22Rv1 (cell line): Measurements from ENCODE around the gene ZBTB40.

ENCODE experiments used
- ZFX ChIP-seq: fragments of 450-650 bp; IDR thresholded peaks from 2 replicates; pipeline ENCODE4 v1.6.1; 2017; ENCODE audit warnings: antibody characterized with exemption, borderline replicate concordance
- TF ChIP-seq, protein P1 (sequence below): fragments of 450-650 bp; IDR thresholded peaks from 2 replicates; pipeline ENCODE4 v1.5.1; 2017; ENCODE audit warnings: mild to moderate bottlenecking

DNA sequence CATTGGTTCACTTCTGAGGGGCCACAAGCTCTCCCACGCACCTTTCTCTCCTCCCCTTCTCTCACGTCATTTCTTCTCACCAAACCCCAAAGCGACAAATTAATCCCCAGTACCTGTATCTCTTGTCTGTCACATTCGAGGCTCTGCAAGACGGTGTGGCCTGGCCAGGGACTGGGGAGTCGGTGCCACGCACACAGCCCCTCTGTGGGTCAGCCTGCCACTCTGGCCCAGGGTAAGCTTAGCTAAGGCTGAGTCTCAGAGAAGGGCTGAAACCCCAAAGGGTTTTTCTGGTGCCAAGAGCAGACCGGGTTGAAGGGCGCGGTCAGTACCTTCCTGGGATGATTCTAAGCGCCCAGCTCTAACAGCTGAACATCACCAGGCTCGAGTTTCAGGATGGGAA lies 34.2 kb upstream of the ZBTB40 start:
- TF ChIP-seq, protein P1, sequence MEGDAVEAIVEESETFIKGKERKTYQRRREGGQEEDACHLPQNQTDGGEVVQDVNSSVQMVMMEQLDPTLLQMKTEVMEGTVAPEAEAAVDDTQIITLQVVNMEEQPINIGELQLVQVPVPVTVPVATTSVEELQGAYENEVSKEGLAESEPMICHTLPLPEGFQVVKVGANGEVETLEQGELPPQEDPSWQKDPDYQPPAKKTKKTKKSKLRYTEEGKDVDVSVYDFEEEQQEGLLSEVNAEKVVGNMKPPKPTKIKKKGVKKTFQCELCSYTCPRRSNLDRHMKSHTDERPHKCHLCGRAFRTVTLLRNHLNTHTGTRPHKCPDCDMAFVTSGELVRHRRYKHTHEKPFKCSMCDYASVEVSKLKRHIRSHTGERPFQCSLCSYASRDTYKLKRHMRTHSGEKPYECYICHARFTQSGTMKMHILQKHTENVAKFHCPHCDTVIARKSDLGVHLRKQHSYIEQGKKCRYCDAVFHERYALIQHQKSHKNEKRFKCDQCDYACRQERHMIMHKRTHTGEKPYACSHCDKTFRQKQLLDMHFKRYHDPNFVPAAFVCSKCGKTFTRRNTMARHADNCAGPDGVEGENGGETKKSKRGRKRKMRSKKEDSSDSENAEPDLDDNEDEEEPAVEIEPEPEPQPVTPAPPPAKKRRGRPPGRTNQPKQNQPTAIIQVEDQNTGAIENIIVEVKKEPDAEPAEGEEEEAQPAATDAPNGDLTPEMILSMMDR = no peak
- no peak for TF ChIP-seq ZFX
